Common myeloid progenitor, CD34-positive (primary cell): ENCODE measurements around the gene GNPAT.
A peak's percentile ranks its signal among the peaks of the same experiment; 100 is the strongest.
"Not testable (repeated sequence)": the region's sequence is repeated elsewhere in the genome, so short reads cannot be mapped to it uniquely, and the experiment has no call there.

Experiments
- CTCF ChIA-PET: fragments of 350-600 bp; sonication (Branson Sonifier 250); formaldehyde crosslinking; loops from one replicate; lab custom pipeline; 2021; ENCODE audit warnings: antibody characterized with exemption; lab: Charles Lee
- POLR2A ChIA-PET: fragments of 350-600 bp; sonication (Branson Sonifier 250); formaldehyde crosslinking; loops from one replicate; lab custom pipeline; 2021; ENCODE audit warnings: antibody characterized with exemption; lab: Charles Lee
- DNase-seq, 3 donors: peaks; one replicate each; pipeline versions ENCODE4 v3.0.0 to v3.0.0-alpha.2; 2013
- H3K27ac ChIP-seq, 2 experiments: 1 replicate in 1 of 2; 2 replicates in 1 of 2; pipeline ENCODE4 v1.7.0; 2013; ENCODE audit warnings: inconsistent platforms in 2 of 2, low read length in 2 of 2, mild to moderate bottlenecking in 2 of 2, low read depth in 1 of 2, moderate library complexity in 1 of 2; ENCODE audit not compliant: severe bottlenecking in 2 of 2, insufficient read depth in 1 of 2, poor library complexity in 1 of 2
- H3K27me3 ChIP-seq, 5 experiments: replicated peaks in 2 of 5; 1 replicate in 3 of 5; 2 replicates in 2 of 5; pipeline versions ENCODE4 v1.6.1 to v1.7.0; 2013; ENCODE audit warnings: low read length in 4 of 5, mild to moderate bottlenecking in 2 of 5, moderate library complexity in 2 of 5, inconsistent platforms in 1 of 5; ENCODE audit not compliant: insufficient read depth in 5 of 5, control insufficient read depth in 4 of 5
- H3K36me3 ChIP-seq, 4 experiments: 1 replicate in 2 of 4; 2 replicates in 2 of 4; pipeline versions ENCODE4 v1.6.1 to v1.7.0; 2013; ENCODE audit warnings: low read length in 3 of 4, control low read depth in 1 of 4, mild to moderate bottlenecking in 1 of 4; ENCODE audit not compliant: control insufficient read depth in 4 of 4, insufficient read depth in 4 of 4
- H3K4me1 ChIP-seq, 4 experiments: 1 replicate in 3 of 4; 2 replicates in 1 of 4; pipeline versions ENCODE4 v1.6.1 to v1.7.1; 2013; ENCODE audit warnings: low read length in 3 of 4, mild to moderate bottlenecking in 3 of 4, control low read depth in 1 of 4, inconsistent platforms in 1 of 4, moderate library complexity in 1 of 4; ENCODE audit not compliant: control insufficient read depth in 4 of 4, insufficient read depth in 4 of 4; ENCODE audit errors: control extremely low read depth in 1 of 4
- H3K4me3 ChIP-seq, 7 experiments: 1 replicate in 4 of 7; 2 replicates in 3 of 7; pipeline versions ENCODE4 v1.5.1 to v1.7.0; 2013; ENCODE audit warnings: mild to moderate bottlenecking in 7 of 7, low read length in 6 of 7, moderate library complexity in 6 of 7, inconsistent platforms in 2 of 7, low read depth in 2 of 7, control low read depth in 1 of 7; ENCODE audit not compliant: insufficient read depth in 4 of 7, control insufficient read depth in 1 of 7; ENCODE audit errors: extremely low read depth in 1 of 7
- H3K9me3 ChIP-seq, 5 experiments: 1 replicate in 4 of 5; 2 replicates in 1 of 5; pipeline versions ENCODE4 v1.6.1 to v1.7.1; 2013; ENCODE audit warnings: low read length in 4 of 5, mild to moderate bottlenecking in 2 of 5, inconsistent platforms in 1 of 5, low read depth in 1 of 5, moderate library complexity in 1 of 5; ENCODE audit not compliant: control insufficient read depth in 4 of 5, insufficient read depth in 2 of 5; ENCODE audit errors: control extremely low read depth in 1 of 5
- WGBS: methylation state at CpG from one replicate; pipeline ENCODE4 v1.1.5; 2013; ENCODE audit not compliant: insufficient coverage; 5-methylcytosine and 5-hydroxymethylcytosine counted together

The GNPAT gene

DNA sequence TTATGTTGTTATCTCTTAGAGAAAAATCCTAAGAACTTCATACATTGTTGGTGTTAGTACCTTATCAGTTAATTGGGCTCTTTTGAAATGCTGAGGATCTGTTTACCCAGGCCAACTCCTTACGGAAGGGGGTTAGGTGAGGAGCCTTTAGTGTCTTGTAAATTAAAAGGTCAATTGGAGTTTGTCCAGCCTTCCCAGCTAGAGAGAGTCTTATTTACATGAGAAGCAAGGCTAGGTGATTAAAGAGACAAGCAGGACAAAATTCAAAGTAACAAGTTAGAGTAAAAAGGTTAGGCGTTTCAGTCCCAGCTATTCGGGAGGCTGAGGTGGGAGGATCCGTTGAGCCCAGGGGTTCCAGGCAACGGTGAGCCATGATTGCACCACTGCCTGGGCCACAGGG lies 28.7 kb upstream of the GNPAT start:
- peaks cover 1 to 14% (median 12%) of the 10 kb centered on the region in 4 experiments for H3K4me1 ChIP-seq
- DNase-seq, H3K4me3 ChIP-seq, H3K27ac ChIP-seq, H3K9me3 ChIP-seq, H3K27me3 ChIP-seq, POLR2A ChIA-PET, H3K36me3 ChIP-seq: not testable (repeated sequence)
- WGBS, result 97% methylated on average over 4 of the region's 5 CpGs
- CTCF ChIA-PET, result interaction anchor here (1.0 to 1.7 kb wide), 6 partner anchors 13 to 289 kb away, joined by 3 to 7 read pairs (median 4); no protein-coding TSS in a partner anchor

GRCh38 chr1:231213831-231214573 lies 27.0 kb upstream of the GNPAT start:
- no peak for DNase-seq
- H3K4me1 ChIP-seq, result peaks cover 1 to 14% (median 12%) of the 10 kb centered on the region in 4 experiments
- H3K4me3 ChIP-seq, result no peak overlapping the region
- H3K27ac ChIP-seq, result no peak overlapping the region
- no peaks in the 10 kb centered on the region for H3K9me3 ChIP-seq
- 99% methylated on average over 13 of the region's 22 CpGs for WGBS
- H3K36me3 ChIP-seq, result no peaks in the 10 kb centered on the region
- CTCF ChIA-PET, result interaction anchor here (1.1 to 1.2 kb wide), 2 partner anchors 28 to 415 kb away, joined by 4 to 5 read pairs; no protein-coding TSS in a partner anchor
- H3K27me3 ChIP-seq, result peaks cover 0 to 4% (median 0%) of the 10 kb centered on the region in 5 experiments
- POLR2A ChIA-PET, result no interaction called here

- DNase-seq, result peak; percentile 28 to 73 (median 64)
- POLR2A ChIA-PET, result no interaction called here
Observed at GRCh38 chr1:231214918-231215680, 25.9 kb upstream of the GNPAT start.

GRCh38 chr1:231215681-231216385 lies 25.2 kb upstream of the GNPAT start:
- Histone ChIP-seq H3K4me3 (no peak overlapping the region), H3K36me3 (no peaks in the 10 kb centered on the region), H3K27ac (no peak overlapping the region), H3K4me1 (peaks cover 1 to 14% (median 12%) of the 10 kb centered on the region in 4 experiments), H3K27me3 (peaks cover 0 to 4% (median 0%) of the 10 kb centered on the region in 5 experiments), H3K9me3 (no peaks in the 10 kb centered on the region)
- ChIA-PET CTCF (interaction anchor here (1.3 to 1.5 kb wide), 2 partner anchors 23 to 417 kb away, joined by 3 to 5 read pairs; no protein-coding TSS in a partner anchor), POLR2A (interaction anchor here (0.6 kb wide), 1 partner anchor 140 kb away, joined by 5 read pairs; no protein-coding TSS in a partner anchor)
- WGBS, result 88% methylated on average over 8 of the region's 10 CpGs
- no peak for DNase-seq

More at GRCh38 chr1:231214918-231215680, 25.9 kb upstream of the GNPAT start:
- Histone ChIP-seq H3K27ac (no peak overlapping the region), H3K4me1 (peaks cover 1 to 14% (median 12%) of the 10 kb centered on the region in 4 experiments), H3K9me3 (no peaks in the 10 kb centered on the region), H3K27me3 (peaks cover 0 to 4% (median 0%) of the 10 kb centered on the region in 5 experiments), H3K36me3 (no peaks in the 10 kb centered on the region), H3K4me3 (peak overlapping the region in 1 of 7 experiments; percentile 36)
- 72% methylated on average over 17 of the region's 17 CpGs for WGBS
- CTCF ChIA-PET, result interaction anchor here (1.3 to 1.5 kb wide), 2 partner anchors 24 to 417 kb away, joined by 3 to 5 read pairs; no protein-coding TSS in a partner anchor

DNA sequence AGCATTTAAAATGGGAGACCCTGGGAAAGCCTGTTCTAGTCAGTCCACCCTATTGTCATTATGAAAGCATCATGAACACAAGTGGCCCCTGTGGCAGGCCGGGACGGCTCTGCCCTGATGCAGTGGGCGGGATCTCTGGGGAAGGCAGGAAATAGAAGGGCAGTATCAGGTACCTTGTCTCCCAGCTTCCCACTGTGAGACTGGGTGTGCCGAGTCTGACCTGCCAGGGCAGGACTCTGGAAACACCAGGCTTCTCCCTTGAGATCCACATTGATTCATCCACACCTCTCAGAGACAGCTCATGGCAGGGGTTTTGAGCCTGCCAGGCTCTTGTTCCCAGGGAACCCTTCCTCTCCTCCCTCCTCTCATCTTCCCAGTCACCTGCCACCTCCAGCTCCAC lies 24.5 kb upstream of the GNPAT start:
- ChIA-PET POLR2A (no interaction called here), CTCF (interaction anchor here (1.1 kb wide), 1 partner anchor 303 kb away, joined by 3 read pairs; no protein-coding TSS in a partner anchor)
- DNase-seq, result no peak
- Histone ChIP-seq H3K4me3 (no peak overlapping the region), H3K27me3 (peaks cover 0 to 4% (median 0%) of the 10 kb centered on the region in 5 experiments), H3K27ac (no peak overlapping the region), H3K9me3 (no peaks in the 10 kb centered on the region), H3K36me3 (peaks cover 0 to under 1% (median 0%) of the 10 kb centered on the region in 4 experiments), H3K4me1 (peaks cover 1 to 9% (median 7%) of the 10 kb centered on the region in 4 experiments)
- WGBS, result 79% methylated on average over 4 of the region's 4 CpGs

DNA sequence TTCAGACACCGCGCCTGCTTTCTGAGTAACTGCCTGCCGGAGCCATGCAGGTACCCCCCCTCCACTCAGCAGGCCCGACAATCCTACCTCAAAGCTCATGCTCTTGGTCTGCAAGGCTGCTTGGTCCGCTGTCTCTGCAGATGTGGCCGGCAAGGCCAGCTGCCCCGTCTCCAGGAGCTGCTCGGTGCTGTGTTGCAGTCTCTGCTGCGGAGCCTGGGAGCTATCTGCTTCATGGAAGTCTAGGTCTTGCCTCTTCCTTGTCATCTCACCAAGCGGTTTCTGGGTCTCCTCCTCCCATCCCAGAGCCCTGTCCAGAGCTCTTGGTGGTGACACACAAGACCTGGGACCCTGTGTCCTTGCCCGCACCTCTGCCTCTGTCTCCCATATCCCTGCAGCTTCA lies 24.0 kb upstream of the GNPAT start:
- Histone ChIP-seq H3K9me3 (no peaks in the 10 kb centered on the region), H3K4me1 (peaks cover 0 to 7% (median 3%) of the 10 kb centered on the region in 4 experiments), H3K4me3 (no peak overlapping the region), H3K27me3 (peaks cover 0 to 4% (median 0%) of the 10 kb centered on the region in 5 experiments), H3K27ac (no peak overlapping the region), H3K36me3 (peaks cover 0 to 2% (median 0%) of the 10 kb centered on the region in 4 experiments)
- WGBS, result 99% methylated on average over 11 of the region's 11 CpGs
- no peak for DNase-seq
- CTCF ChIA-PET, result interaction anchor here (1.1 to 1.9 kb wide), 3 partner anchors 13 to 303 kb away, joined by 3 to 4 read pairs (median 3); no protein-coding TSS in a partner anchor
- POLR2A ChIA-PET, result interaction anchor here (0.6 to 0.7 kb wide), 2 partner anchors 9 to 13 kb away, joined by 3 to 6 read pairs; no protein-coding TSS in a partner anchor
